Measurements from ENCODE around the gene HIPK1.

HIPK1 gene

DNA sequence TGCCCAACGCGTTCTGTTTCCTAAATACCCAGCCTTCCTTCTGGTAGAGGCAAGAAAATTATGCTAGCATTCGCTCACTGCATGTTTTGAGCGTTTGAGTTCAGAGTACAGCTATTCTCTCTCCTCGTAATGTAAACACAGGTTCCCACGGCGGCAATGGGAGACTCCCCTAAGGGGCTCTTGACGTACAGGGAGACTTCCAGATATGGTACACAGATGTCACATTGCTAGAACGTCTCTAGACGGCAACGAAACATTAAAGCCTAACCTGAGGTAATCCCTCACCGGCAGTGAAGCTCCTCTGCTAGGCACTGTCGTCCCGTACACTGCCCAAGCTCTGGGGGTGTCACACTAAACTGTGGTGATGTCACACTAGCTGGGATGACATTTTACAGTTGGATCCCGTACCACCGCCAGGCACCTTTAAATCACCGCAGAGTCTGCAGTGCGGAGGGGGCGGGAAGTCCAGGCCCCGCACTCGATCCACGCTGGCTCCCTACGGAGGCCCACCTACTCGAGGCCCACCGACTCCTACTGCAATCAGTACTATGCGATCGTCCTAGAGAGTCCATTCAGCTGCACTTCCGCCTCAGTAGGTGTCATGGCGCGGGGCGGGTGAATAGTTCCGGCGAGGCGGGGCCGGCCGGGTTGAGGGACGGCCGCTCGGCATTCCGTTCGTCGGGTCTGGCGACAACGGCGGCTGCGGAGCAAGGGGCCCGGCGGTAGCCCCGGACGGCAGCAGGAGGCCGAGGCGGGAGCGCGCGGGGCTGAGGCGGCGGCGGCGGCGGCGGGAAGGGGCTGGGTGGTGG is at the start of gene HIPK1:
Gene HIPK1 (plus strand): TSS at position 384 of the 809 bp plus-strand sequence.
- Histone ChIP-seq H3K9me3 (ENCODE audit: control insufficient read depth, insufficient read depth, low read depth, low read length) (no peaks in the 10 kb centered on the region), H3K9ac (ENCODE audit: low read length) (peak within 1 kb of the TSS; percentile 89), H3K27ac (ENCODE audit: low read depth, low read length) (peak within 1 kb of the TSS; percentile 12; the same call in 1 of the 2 replicates), H3K4me3 (ENCODE audit: low read depth, low read length) (peak within 1 kb of the TSS; percentile 99), H3K27me3 (ENCODE audit: control insufficient read depth, insufficient read depth, low read length) (no peaks in the 10 kb centered on the region), H3K36me3 (ENCODE audit: control insufficient read depth, insufficient read depth, low read length) (no peaks in the 10 kb centered on the region), H3K4me1 (ENCODE audit: control insufficient read depth, insufficient read depth, low read length) (peaks cover 18% of the 10 kb centered on the region)

DNA sequence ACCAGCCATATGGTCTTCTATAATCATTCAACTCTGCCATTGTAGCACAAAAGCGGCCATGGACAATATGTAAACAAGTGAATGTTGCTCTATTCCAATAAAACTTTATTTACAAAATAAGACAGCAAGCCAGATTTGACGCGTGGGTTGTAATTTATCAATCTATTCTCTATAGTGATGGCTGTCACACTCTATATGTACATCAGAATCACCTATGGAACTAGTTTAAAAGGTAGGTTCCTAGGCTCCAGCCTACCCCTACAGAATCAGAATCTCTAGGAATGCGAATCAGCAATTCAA is 49.4 kb upstream of the HIPK1 start:
- Histone ChIP-seq H3K27me3 (ENCODE audit: control insufficient read depth, insufficient read depth, low read length) (no peaks in the 10 kb centered on the region), H3K4me3 (ENCODE audit: low read depth, low read length) (no peak overlapping the region), H3K4me1 (ENCODE audit: control insufficient read depth, insufficient read depth, low read length) (0 out of 2 replicates have a peak, but pooled peaks cover 8% of the 10 kb centered on the region), H3K9me3 (ENCODE audit: control insufficient read depth, insufficient read depth, low read depth, low read length) (no peaks in the 10 kb centered on the region), H3K9ac (ENCODE audit: low read length) (no peak overlapping the region), H3K27ac (ENCODE audit: low read depth, low read length) (no peak overlapping the region), H3K36me3 (ENCODE audit: control insufficient read depth, insufficient read depth, low read length) (no peaks in the 10 kb centered on the region)

DNA sequence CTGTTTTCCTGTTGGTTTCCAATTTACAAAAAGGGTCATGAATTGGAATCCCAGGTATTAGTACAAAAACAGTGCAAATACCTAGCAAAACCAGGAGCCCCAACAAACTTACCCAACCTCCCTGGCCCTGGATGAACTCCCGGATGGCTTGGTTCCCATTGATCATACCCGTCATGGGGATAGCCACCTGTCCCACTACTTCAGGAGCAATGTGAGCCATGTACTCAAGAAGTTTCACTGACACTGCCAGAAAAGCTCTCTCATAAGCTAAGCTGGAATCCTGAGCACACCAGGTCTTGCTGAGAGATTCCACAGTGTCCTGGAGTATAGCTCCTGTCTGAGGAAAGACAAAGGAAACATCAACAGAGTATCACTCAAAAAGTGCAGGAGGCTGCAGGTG is 47.5 kb upstream of the HIPK1 start:
- no peaks in the 10 kb centered on the region for H3K9me3 ChIP-seq (ENCODE audit: control insufficient read depth, insufficient read depth, low read depth, low read length)
- H3K4me3 ChIP-seq (ENCODE audit: low read depth, low read length): no peak overlapping the region
- 0 out of 2 replicates have a peak, but pooled peaks cover 8% of the 10 kb centered on the region for H3K4me1 ChIP-seq (ENCODE audit: control insufficient read depth, insufficient read depth, low read length)
- no peak overlapping the region for H3K27ac ChIP-seq (ENCODE audit: low read depth, low read length)
- no peak overlapping the region for H3K9ac ChIP-seq (ENCODE audit: low read length)
- H3K36me3 ChIP-seq (ENCODE audit: control insufficient read depth, insufficient read depth, low read length): no peaks in the 10 kb centered on the region
- H3K27me3 ChIP-seq (ENCODE audit: control insufficient read depth, insufficient read depth, low read length): no peaks in the 10 kb centered on the region

DNA sequence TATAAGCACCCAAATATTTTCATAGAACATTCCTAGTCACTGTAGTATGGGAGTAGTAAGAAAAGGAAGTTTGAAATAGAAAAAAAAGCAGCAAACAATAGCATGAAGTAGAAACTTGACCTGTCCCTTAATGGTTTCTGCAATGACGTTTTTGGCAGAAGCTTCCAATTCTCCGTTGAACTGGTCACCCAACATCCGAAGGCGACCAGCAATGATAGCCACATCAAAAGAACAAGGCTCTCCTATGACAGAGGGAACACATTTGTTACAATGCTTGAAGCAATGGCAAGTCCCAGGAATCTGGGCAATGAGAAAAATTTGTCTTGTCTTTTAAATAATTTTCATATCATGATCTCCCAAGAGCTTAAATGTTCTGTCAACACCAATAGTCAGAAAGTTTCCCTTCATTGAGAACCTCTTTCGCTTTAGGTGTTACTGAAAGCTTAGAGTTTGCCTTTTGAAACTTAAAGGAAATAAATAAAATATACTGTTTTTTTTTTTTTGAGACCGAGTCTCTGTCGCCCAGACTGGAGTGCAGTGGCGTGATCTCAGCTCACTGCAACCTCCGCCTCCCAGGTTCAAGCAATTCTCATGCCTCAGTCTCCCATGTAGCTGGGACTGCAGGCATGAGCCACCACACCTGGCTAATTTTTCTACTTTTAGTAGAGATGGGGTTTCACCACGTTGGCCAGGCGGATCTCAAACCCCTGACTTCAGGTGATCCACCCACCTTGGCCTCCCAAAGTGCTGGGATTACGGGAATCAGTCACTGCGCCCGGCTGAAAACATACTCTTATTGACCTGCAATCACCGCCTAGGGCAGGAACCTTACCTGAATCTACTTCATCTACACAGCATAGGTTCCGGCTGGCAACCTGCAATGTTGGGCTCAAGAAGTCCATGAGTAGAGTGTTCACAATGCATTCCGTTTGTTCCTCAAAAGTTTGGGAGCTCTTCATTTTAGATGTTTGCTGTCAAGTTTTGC is 42.4 kb upstream of the HIPK1 start:
- Histone ChIP-seq H3K4me1 (ENCODE audit: control insufficient read depth, insufficient read depth, low read length) (no peaks in the 10 kb centered on the region), H3K27me3 (ENCODE audit: control insufficient read depth, insufficient read depth, low read length) (no peaks in the 10 kb centered on the region), H3K27ac (ENCODE audit: low read depth, low read length) (no peak overlapping the region), H3K9me3 (ENCODE audit: control insufficient read depth, insufficient read depth, low read depth, low read length) (no peaks in the 10 kb centered on the region), H3K4me3 (ENCODE audit: low read depth, low read length) (no peak overlapping the region), H3K36me3 (ENCODE audit: control insufficient read depth, insufficient read depth, low read length) (no peaks in the 10 kb centered on the region), H3K9ac (ENCODE audit: low read length) (no peak overlapping the region)

DNA sequence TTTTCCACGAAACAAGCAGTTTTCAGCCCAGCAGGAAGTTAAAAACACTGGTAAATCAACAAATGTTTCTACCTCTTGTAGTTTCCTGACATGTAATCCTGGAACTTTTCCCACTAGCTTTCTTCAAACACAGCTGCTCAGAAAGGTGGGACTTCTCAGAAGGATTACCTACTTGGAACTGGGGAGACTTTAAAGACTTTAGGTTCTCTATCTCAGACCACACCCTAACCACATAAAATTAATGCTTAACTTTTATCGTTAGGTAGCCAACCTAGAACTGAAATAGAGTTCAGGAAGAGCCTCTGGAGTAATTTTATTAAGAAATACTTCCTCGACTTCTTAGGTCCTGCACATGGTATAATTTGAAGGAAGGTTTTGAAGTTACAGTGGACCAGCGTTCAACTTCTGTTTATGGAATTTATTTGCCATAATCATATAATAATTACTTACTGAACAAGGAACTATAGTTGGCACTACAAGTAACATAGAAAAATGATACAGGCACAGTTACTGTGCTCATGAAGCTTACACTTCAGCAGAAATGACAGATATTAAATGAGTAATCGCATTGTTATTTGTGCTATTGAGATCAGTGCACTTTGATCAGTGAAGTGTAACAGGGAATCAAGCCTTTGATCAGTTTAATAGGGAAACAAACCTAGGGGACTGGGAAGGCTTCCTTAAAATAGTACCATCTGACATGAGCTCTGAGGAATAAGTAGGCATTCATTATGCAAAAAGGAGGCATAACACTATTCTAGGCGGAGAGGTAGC is 41.5 kb upstream of the HIPK1 start, which contains the start of gene BCL2L15:
Gene BCL2L15 (minus strand): TSS at position 180 of the 774 bp plus-strand sequence. CDS start 206 bp downstream, outside the sequence.
- H3K27ac ChIP-seq (ENCODE audit: low read depth, low read length): no peak within 1 kb of the TSS
- no peaks in the 10 kb centered on the region for H3K9me3 ChIP-seq (ENCODE audit: control insufficient read depth, insufficient read depth, low read depth, low read length)
- H3K4me3 ChIP-seq (ENCODE audit: low read depth, low read length): no peak within 1 kb of the TSS
- H3K36me3 ChIP-seq (ENCODE audit: control insufficient read depth, insufficient read depth, low read length): no peaks in the 10 kb centered on the region
- H3K4me1 ChIP-seq (ENCODE audit: control insufficient read depth, insufficient read depth, low read length): no peaks in the 10 kb centered on the region
- no peaks in the 10 kb centered on the region for H3K27me3 ChIP-seq (ENCODE audit: control insufficient read depth, insufficient read depth, low read length)
- H3K9ac ChIP-seq (ENCODE audit: low read length): no peak within 1 kb of the TSS

DNA sequence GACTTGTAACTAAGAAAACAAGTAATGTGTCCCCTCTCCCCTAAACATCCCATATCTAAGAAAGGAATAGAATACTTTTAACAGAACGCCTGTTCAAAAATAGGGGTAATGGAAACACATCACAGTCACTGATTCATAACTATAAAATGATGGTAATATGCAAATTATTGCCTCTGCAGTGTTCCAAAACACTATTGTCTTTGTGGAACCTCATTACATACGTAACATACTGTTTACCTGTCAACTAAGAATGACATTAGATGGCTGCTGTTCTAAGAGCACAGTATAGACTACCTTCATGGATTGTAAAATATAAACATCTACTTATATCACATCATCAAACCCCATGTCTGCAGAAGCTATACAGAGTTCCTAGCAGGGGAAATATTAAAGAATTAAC is 38.3 kb upstream of the HIPK1 start:
- H3K9me3 ChIP-seq (ENCODE audit: control insufficient read depth, insufficient read depth, low read depth, low read length): no peaks in the 10 kb centered on the region
- no peak overlapping the region for H3K9ac ChIP-seq (ENCODE audit: low read length)
- no peak overlapping the region for H3K4me3 ChIP-seq (ENCODE audit: low read depth, low read length)
- peaks cover 7% of the 10 kb centered on the region; the same call in 1 of the 2 replicates for H3K36me3 ChIP-seq (ENCODE audit: control insufficient read depth, insufficient read depth, low read length)
- no peaks in the 10 kb centered on the region for H3K4me1 ChIP-seq (ENCODE audit: control insufficient read depth, insufficient read depth, low read length)
- H3K27ac ChIP-seq (ENCODE audit: low read depth, low read length): no peak overlapping the region
- no peaks in the 10 kb centered on the region for H3K27me3 ChIP-seq (ENCODE audit: control insufficient read depth, insufficient read depth, low read length)

DNA sequence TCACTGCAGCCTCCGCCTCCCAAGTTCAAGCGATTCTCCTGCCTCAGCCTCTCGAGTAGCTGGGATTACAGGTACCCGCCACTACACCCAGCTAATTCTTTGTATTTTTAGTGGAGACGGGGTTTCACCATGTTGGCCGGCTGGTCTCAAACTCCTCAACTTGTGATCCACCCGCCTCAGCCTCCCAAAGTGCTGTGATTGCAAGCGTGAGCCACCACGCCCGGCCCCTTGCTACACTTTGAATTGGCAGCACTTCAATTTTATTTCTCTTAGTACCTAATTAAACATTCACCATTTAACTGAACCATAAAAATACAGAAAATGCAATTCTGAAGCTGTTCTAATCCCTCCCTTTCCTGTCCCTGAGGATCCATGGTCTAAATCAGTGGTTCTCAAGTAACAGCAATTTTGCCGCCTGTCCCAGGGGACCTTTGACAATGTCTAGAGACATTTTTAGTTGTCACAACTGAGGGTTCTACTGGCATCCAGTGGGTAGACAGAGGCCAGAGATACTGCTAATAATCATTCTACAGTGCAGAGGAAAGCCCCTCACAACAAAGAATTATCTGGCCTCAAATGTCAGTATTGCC is 37.4 kb upstream of the HIPK1 start:
- no peak overlapping the region for H3K27ac ChIP-seq (ENCODE audit: low read depth, low read length)
- H3K27me3 ChIP-seq (ENCODE audit: control insufficient read depth, insufficient read depth, low read length): no peaks in the 10 kb centered on the region
- no peaks in the 10 kb centered on the region for H3K4me1 ChIP-seq (ENCODE audit: control insufficient read depth, insufficient read depth, low read length)
- H3K9me3 ChIP-seq (ENCODE audit: control insufficient read depth, insufficient read depth, low read depth, low read length): no peaks in the 10 kb centered on the region
- no peak overlapping the region for H3K9ac ChIP-seq (ENCODE audit: low read length)
- H3K4me3 ChIP-seq (ENCODE audit: low read depth, low read length): no peak overlapping the region
- peaks cover 11% of the 10 kb centered on the region; the same call in 1 of the 2 replicates for H3K36me3 ChIP-seq (ENCODE audit: control insufficient read depth, insufficient read depth, low read length)

DNA sequence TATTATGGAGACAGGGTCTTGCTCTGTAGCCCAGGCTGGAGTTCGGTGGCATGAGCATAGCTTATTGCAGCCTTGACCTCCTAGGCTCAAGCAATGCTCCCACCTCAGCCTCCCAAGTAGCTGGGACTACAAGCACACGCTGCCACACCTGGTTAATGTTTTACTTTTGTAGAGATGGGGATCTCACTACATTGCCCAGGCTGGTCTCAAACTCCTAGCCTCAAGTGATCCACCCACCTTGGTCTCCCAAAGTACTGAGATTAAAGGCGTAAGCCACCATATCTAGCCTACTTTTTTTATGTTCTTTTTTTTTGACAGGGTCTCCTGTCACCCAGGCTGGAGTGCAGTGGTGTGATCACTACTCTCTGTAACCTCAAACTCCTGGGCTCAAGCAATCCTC is 35.9 kb upstream of the HIPK1 start:
- Histone ChIP-seq H3K27ac (ENCODE audit: low read depth, low read length) (no peak overlapping the region), H3K27me3 (ENCODE audit: control insufficient read depth, insufficient read depth, low read length) (no peaks in the 10 kb centered on the region), H3K36me3 (ENCODE audit: control insufficient read depth, insufficient read depth, low read length) (peaks cover 22% of the 10 kb centered on the region), H3K4me3 (ENCODE audit: low read depth, low read length) (no peak overlapping the region), H3K9me3 (ENCODE audit: control insufficient read depth, insufficient read depth, low read depth, low read length) (no peaks in the 10 kb centered on the region), H3K9ac (ENCODE audit: low read length) (no peak overlapping the region), H3K4me1 (ENCODE audit: control insufficient read depth, insufficient read depth, low read length) (no peaks in the 10 kb centered on the region)

DNA sequence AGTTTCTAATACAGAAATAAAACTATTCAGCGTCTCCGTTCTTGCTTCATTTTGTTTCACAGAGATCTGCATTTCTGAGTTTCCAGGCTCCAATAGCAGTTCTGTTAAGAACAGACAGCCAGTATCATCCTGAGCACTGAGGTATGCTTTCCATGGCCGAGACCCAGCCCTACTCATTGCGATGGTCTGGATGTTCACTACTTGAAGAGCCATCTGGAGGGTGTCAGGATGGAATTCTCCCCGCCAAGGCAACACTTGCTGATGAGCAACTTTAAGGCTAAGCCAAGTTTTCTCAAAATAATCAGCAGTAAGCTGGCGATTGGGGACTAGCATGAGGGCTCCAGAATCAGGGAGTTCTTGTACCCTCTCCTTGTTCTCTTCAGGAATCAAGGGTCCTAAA is 34.0 kb upstream of the HIPK1 start:
- Histone ChIP-seq H3K4me3 (ENCODE audit: low read depth, low read length) (no peak overlapping the region), H3K9me3 (ENCODE audit: control insufficient read depth, insufficient read depth, low read depth, low read length) (no peaks in the 10 kb centered on the region), H3K36me3 (ENCODE audit: control insufficient read depth, insufficient read depth, low read length) (peaks cover 35% of the 10 kb centered on the region), H3K4me1 (ENCODE audit: control insufficient read depth, insufficient read depth, low read length) (no peaks in the 10 kb centered on the region), H3K27ac (ENCODE audit: low read depth, low read length) (no peak overlapping the region), H3K9ac (ENCODE audit: low read length) (no peak overlapping the region), H3K27me3 (ENCODE audit: control insufficient read depth, insufficient read depth, low read length) (no peaks in the 10 kb centered on the region)

DNA sequence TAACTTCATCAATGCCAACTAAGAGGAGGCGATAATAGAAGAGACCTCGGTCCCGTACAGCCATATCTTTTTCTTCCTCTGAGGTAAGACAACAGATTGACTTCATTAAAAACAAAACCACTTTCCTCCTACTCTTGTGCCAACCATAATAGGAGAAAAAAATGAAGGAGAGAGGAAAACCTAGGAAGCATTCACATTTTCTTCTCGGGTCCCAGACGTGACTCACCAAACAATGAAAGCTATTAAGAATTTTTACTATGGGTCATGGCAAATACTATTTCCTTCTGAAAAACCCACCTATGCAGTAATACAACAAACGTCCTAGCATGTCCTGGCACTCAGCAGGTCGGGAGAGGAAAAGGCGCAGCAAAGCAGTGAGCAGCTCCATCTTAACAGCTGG is 33.2 kb upstream of the HIPK1 start:
- Histone ChIP-seq H3K27ac (ENCODE audit: low read depth, low read length) (no peak overlapping the region), H3K9ac (ENCODE audit: low read length) (no peak overlapping the region), H3K27me3 (ENCODE audit: control insufficient read depth, insufficient read depth, low read length) (no peaks in the 10 kb centered on the region), H3K4me3 (ENCODE audit: low read depth, low read length) (no peak overlapping the region), H3K9me3 (ENCODE audit: control insufficient read depth, insufficient read depth, low read depth, low read length) (no peaks in the 10 kb centered on the region), H3K4me1 (ENCODE audit: control insufficient read depth, insufficient read depth, low read length) (no peaks in the 10 kb centered on the region), H3K36me3 (ENCODE audit: control insufficient read depth, insufficient read depth, low read length) (peaks cover 36% of the 10 kb centered on the region)
